ENCODE results near the gene SORBS1. TPM values are rescaled to one million over a fixed set of nuclear protein-coding genes. Genes with fewer than 3 reads are reported as not detected.

SORBS1 gene
- total RNA-seq, 1 experiment from 2014 or later = 4.1 TPM

DNA sequence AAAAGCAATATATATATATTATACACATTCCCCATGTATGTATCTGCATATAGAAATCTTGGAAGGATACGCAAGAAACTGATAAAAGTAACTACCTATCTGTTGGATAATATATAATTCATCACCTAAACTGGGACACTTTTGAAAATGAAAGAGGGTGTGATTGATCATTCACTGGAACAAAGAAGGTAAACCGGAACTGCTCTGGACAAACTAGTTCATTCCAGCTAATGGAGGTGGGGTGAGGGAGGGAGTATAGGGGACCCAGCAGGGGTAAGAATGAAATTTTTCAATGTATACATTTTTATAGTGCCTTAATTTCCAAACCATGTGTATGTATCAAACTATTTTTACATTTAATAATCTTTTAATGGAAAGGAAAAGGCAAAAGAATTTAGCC is 25.6 kb downstream of the SORBS1 start:
- no peak for DNase-seq
- no TSS peak for BruUV-seq (replicated peaks)
- intact Hi-C loops (cut with micrococcal nuclease) = no loop called here
- peaks cover 13% of the 10 kb centered on the region for H3K4me1 ChIP-seq (ENCODE audit: insufficient read depth, low read length)
- no peak overlapping the region for H3K27ac ChIP-seq (ENCODE audit: low read length)
- no peaks in the 10 kb centered on the region for H3K36me3 ChIP-seq (ENCODE audit: low read depth, low read length)
- H3K4me2 ChIP-seq (ENCODE audit: low read length) = no peak overlapping the region
- no peaks in the 10 kb centered on the region for H3K27me3 ChIP-seq (ENCODE audit: low read length)
- H3K9me2 ChIP-seq (replicated peaks; ENCODE audit: low read length) = no peaks in the 10 kb centered on the region
- H3K9me3 ChIP-seq (ENCODE audit: low read length) = no peaks in the 10 kb centered on the region
- H3K4me3 ChIP-seq (ENCODE audit: low read length) = no peak overlapping the region
- no peaks in the 10 kb centered on the region for H4K20me1 ChIP-seq (ENCODE audit: low read length)
- H2AFZ ChIP-seq (ENCODE audit: low read length) = no peak overlapping the region
- ChIA-PET CTCF (no interaction called here), POLR2A (ENCODE audit: unreplicated experiment) (no interaction called here)
- no peak overlapping the region for H3K9ac ChIP-seq (ENCODE audit: low read length)
- H3F3A ChIP-seq (ENCODE audit: low read length, unreplicated experiment) = no peaks in the 10 kb centered on the region
- no peaks in the 10 kb centered on the region for H3K79me2 ChIP-seq (ENCODE audit: low read length)
- ATAC-seq = no peak
- no peak for TF ChIP-seq EZH2phosphoT487 (IDR thresholded peaks at IDR 0.05; ENCODE audit: borderline replicate concordance, low read length)
- TF ChIP-seq EZH2 (IDR thresholded peaks at IDR 0.05; ENCODE audit: low read length, unreplicated experiment) = no peak
- TF ChIP-seq, protein P1, sequence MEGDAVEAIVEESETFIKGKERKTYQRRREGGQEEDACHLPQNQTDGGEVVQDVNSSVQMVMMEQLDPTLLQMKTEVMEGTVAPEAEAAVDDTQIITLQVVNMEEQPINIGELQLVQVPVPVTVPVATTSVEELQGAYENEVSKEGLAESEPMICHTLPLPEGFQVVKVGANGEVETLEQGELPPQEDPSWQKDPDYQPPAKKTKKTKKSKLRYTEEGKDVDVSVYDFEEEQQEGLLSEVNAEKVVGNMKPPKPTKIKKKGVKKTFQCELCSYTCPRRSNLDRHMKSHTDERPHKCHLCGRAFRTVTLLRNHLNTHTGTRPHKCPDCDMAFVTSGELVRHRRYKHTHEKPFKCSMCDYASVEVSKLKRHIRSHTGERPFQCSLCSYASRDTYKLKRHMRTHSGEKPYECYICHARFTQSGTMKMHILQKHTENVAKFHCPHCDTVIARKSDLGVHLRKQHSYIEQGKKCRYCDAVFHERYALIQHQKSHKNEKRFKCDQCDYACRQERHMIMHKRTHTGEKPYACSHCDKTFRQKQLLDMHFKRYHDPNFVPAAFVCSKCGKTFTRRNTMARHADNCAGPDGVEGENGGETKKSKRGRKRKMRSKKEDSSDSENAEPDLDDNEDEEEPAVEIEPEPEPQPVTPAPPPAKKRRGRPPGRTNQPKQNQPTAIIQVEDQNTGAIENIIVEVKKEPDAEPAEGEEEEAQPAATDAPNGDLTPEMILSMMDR (conservative IDR thresholded peaks at IDR 0.05; ENCODE audit: low read depth, low read length) = no peak

DNA sequence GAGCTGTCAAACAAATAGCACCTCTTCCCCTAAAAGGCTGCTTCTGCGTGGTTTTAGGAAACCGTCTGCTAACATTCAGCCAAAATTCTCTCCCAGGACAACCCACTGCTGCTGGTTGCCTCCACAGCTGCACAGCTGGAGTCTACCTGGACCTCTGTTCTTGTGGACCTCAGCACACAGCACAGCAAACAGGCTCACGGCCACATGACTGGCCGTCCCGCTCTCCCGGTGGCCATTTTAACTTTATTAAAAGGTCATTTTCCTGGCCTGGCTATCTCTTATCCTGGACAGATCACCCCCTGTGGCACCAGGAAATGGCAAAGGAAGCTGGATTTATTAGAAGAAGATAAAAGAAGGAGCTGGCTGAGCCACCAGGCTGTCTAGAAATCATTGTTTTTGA is 27.6 kb downstream of the SORBS1 start:
- H3K27me3 ChIP-seq (ENCODE audit: low read length) = no peaks in the 10 kb centered on the region
- intact Hi-C loops (cut with micrococcal nuclease) = no loop called here
- H3K9me2 ChIP-seq (replicated peaks; ENCODE audit: low read length) = no peaks in the 10 kb centered on the region
- H3K4me1 ChIP-seq (ENCODE audit: insufficient read depth, low read length) = peaks cover 24% of the 10 kb centered on the region
- H3K4me2 ChIP-seq (ENCODE audit: low read length) = no peak overlapping the region
- H3K9ac ChIP-seq (ENCODE audit: low read length) = no peak overlapping the region
- no peak overlapping the region for H3K27ac ChIP-seq (ENCODE audit: low read length)
- no peak overlapping the region for H3K4me3 ChIP-seq (ENCODE audit: low read length)
- no peaks in the 10 kb centered on the region for H3F3A ChIP-seq (ENCODE audit: low read length, unreplicated experiment)
- no peak for ATAC-seq
- H4K20me1 ChIP-seq (ENCODE audit: low read length) = no peaks in the 10 kb centered on the region
- TF ChIP-seq EZH2phosphoT487 (IDR thresholded peaks at IDR 0.05; ENCODE audit: borderline replicate concordance, low read length) (no peak), EZH2 (IDR thresholded peaks at IDR 0.05; ENCODE audit: low read length, unreplicated experiment) (no peak)
- TF ChIP-seq, protein P1 (conservative IDR thresholded peaks at IDR 0.05; ENCODE audit: low read depth, low read length) = no peak
- H3K9me3 ChIP-seq (ENCODE audit: low read length) = no peaks in the 10 kb centered on the region
- POLR2A ChIA-PET (ENCODE audit: unreplicated experiment) = no interaction called here
- H3K79me2 ChIP-seq (ENCODE audit: low read length) = no peaks in the 10 kb centered on the region
- H2AFZ ChIP-seq (ENCODE audit: low read length) = no peak overlapping the region
- DNase-seq = no peak
- H3K36me3 ChIP-seq (ENCODE audit: low read depth, low read length) = no peaks in the 10 kb centered on the region
- no TSS peak for BruUV-seq (replicated peaks)
- CTCF ChIA-PET = no interaction called here

DNA sequence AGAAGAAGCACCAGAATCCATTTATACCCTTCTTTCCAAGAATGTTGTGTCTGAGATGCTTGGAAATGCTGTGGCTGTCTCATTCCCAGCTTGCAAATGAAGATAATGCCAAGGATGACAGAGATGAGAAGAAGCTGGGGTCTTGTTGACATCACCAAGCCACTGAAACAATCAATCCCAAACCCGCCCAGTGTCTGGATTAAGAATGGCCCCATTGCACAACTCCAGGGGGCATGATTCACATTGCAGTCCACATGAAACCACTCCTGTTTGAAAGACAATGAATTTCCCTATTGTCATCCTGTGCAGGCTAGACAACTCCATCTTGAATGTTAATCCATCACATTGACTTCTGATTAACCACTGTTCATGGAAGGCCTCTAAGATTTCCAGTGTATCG is 28.6 kb downstream of the SORBS1 start:
- intact Hi-C loops (cut with micrococcal nuclease) = no loop called here
- no TSS peak for BruUV-seq (replicated peaks)
- POLR2A ChIA-PET (ENCODE audit: unreplicated experiment) = no interaction called here
- CTCF ChIA-PET = no interaction called here
- Histone ChIP-seq H3K4me1 (ENCODE audit: insufficient read depth, low read length) (peaks cover 18% of the 10 kb centered on the region), H3K4me2 (ENCODE audit: low read length) (no peak overlapping the region), H3K4me3 (ENCODE audit: low read length) (no peak overlapping the region), H3K9ac (ENCODE audit: low read length) (no peak overlapping the region), H3K9me2 (replicated peaks; ENCODE audit: low read length) (no peaks in the 10 kb centered on the region), H3K27me3 (ENCODE audit: low read length) (no peaks in the 10 kb centered on the region), H2AFZ (ENCODE audit: low read length) (no peak overlapping the region), H3K9me3 (ENCODE audit: low read length) (no peaks in the 10 kb centered on the region), H3K79me2 (ENCODE audit: low read length) (no peaks in the 10 kb centered on the region), H3K36me3 (ENCODE audit: low read depth, low read length) (no peaks in the 10 kb centered on the region), H3K27ac (ENCODE audit: low read length) (no peak overlapping the region), H3F3A (ENCODE audit: low read length, unreplicated experiment) (no peaks in the 10 kb centered on the region), H4K20me1 (ENCODE audit: low read length) (no peaks in the 10 kb centered on the region)
- no peak for DNase-seq
- TF ChIP-seq EZH2phosphoT487 (IDR thresholded peaks at IDR 0.05; ENCODE audit: borderline replicate concordance, low read length) (no peak), EZH2 (IDR thresholded peaks at IDR 0.05; ENCODE audit: low read length, unreplicated experiment) (no peak)
- TF ChIP-seq, protein P1 (conservative IDR thresholded peaks at IDR 0.05; ENCODE audit: low read depth, low read length) = no peak
- ATAC-seq = no peak
